AG04450 (cell line): ENCODE results near the gene EXOC6. TPM values are rescaled to one million over a fixed set of nuclear protein-coding genes. Genes with fewer than 3 reads are reported as not detected.
A peak's percentile ranks its signal among the peaks of the same experiment; 100 is the strongest.

ENCODE experiments used
- CTCF ChIA-PET: fragments of 300-600, 350-600 bp; formaldehyde crosslinking; extraction: SDS; loops from one replicate; lab custom pipeline; 2022; ENCODE audit warnings: antibody characterized with exemption, inconsistent platforms; lab: Charles Lee
- POLR2A ChIA-PET: fragments of 350-600 bp; formaldehyde crosslinking; extraction: SDS; loops from one replicate; lab custom pipeline; 2021; ENCODE audit warnings: antibody characterized with exemption, inconsistent platforms; lab: Yijun Ruan, JAX
- DNase-seq: peaks from one replicate; pipeline ENCODE4 v3.0.0-alpha.2; 2011; ENCODE audit warnings: low read depth, low spot score
- H3K27ac ChIP-seq: one replicate; pipeline ENCODE4 v1.5.1; 2012; ENCODE audit warnings: low read depth, low read length, control low read depth
- H3K27me3 ChIP-seq: one replicate; pipeline ENCODE4 v1.6.0; 2012; ENCODE audit warnings: low read length; ENCODE audit not compliant: control insufficient read depth, insufficient read depth
- H3K4me3 ChIP-seq: 2 replicates; pipeline ENCODE4 v1.5.1; 2011; ENCODE audit warnings: mild to moderate bottlenecking, low read depth, low read length, control low read depth
- H3K9me3 ChIP-seq: 2 replicates; pipeline ENCODE4 v1.5.1; 2012; ENCODE audit warnings: low read length; ENCODE audit not compliant: control insufficient read depth, insufficient read depth
- CTCF ChIP-seq: IDR thresholded peaks from 2 replicates; pipeline ENCODE4 v1.5.1; 2011; ENCODE audit warnings: low read depth, low read length, control low read depth, inconsistent platforms
- polyA plus RNA-seq: library from polyadenylated mRNA; depleted of rRNA; stranded (reverse); fragments of >200 nt; gene quantifications from 2 replicates; pipeline ENCODE4 v1.2.3, GENCODE V29; 2011

Gene EXOC6
- polyA plus RNA-seq, 1 experiment, result 21.8 TPM

GRCh38 chr10:92914478-92915325, 66.4 kb downstream of the EXOC6 start:
- CTCF ChIA-PET, result interaction anchor here (0.6 to 2.7 kb wide), 18 partner anchors 8 to 378 kb away, joined by 3 to 13 read pairs (median 3); no protein-coding TSS in a partner anchor
- Histone ChIP-seq H3K4me3 (no peak overlapping the region), H3K9me3 (no peaks in the 10 kb centered on the region), H3K27me3 (no peaks in the 10 kb centered on the region), H3K27ac (no peak overlapping the region)
- DNase-seq, result peak; percentile 7
- POLR2A ChIA-PET, result interaction anchor here (0.6 kb wide), 2 partner anchors 13 kb away, joined by 3 to 4 read pairs; no protein-coding TSS in a partner anchor
- peak; percentile 82 for TF ChIP-seq CTCF

GRCh38 chr10:92915892-92916291, 67.6 kb downstream of the EXOC6 start:
- no peak overlapping the region for H3K4me3 ChIP-seq
- no peaks in the 10 kb centered on the region for H3K9me3 ChIP-seq
- H3K27me3 ChIP-seq, result no peaks in the 10 kb centered on the region
- ChIA-PET CTCF (interaction anchor here (0.7 to 2.7 kb wide), 12 partner anchors 9 to 376 kb away, joined by 3 to 13 read pairs (median 4); no protein-coding TSS in a partner anchor), POLR2A (interaction anchor here (0.6 kb wide), 1 partner anchor 14 kb away, joined by 3 read pairs; no protein-coding TSS in a partner anchor)
- no peak for TF ChIP-seq CTCF
- no peak for DNase-seq
- H3K27ac ChIP-seq, result no peak overlapping the region

DNA sequence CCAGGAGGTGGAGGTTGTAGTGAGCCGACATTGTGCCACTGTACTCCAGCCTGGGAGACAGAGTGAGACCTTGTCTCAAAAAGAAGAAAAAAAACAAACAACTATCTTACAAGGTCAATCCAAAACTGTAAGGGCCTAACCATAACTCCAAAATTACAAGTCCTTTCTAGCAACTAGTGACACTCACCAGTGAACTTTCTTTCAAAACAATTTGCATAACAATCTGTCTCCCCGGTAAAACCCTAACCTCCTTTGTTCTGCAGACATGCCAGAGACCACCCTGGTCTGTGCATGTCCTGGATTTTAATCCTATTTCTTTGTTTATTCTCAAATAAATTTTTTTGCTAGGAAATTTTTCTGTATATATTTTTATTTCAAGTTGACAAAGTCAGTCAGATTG, 68.1 kb downstream of the EXOC6 start:
- Histone ChIP-seq H3K9me3 (peaks cover 4% of the 10 kb centered on the region; the same call in 1 of the 2 replicates), H3K27ac (no peak overlapping the region), H3K4me3 (no peak overlapping the region), H3K27me3 (no peaks in the 10 kb centered on the region)
- ChIA-PET CTCF (interaction anchor here (1.4 to 2.7 kb wide), 4 partner anchors 8 to 123 kb away, joined by 3 to 10 read pairs (median 4); no protein-coding TSS in a partner anchor), POLR2A (no interaction called here)
- no peak for TF ChIP-seq CTCF
- no peak for DNase-seq

DNA sequence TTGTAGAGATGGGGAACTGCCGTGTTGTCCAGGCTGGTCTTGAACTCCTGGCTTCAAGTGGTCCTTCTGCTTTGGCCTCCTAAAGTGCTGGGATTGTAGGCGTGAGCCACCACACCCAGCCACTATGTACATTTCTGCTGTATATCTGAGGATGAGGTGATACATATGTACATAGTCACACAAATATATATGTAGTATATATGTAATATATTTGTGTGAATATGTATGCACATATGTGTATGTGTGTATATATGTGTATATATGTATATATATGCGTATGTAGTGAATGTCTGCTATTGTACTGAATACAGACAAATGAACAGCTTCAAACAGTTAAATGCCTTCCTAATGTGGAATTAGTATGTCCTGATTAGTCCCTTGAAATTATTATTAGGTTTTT, 70.3 kb downstream of the EXOC6 start:
- TF ChIP-seq CTCF, result no peak
- Histone ChIP-seq H3K27ac (no peak overlapping the region), H3K4me3 (no peak overlapping the region), H3K27me3 (no peaks in the 10 kb centered on the region), H3K9me3 (peaks cover 6% of the 10 kb centered on the region; the same call in 1 of the 2 replicates)
- ChIA-PET POLR2A (no interaction called here), CTCF (no interaction called here)
- DNase-seq, result no peak

DNA sequence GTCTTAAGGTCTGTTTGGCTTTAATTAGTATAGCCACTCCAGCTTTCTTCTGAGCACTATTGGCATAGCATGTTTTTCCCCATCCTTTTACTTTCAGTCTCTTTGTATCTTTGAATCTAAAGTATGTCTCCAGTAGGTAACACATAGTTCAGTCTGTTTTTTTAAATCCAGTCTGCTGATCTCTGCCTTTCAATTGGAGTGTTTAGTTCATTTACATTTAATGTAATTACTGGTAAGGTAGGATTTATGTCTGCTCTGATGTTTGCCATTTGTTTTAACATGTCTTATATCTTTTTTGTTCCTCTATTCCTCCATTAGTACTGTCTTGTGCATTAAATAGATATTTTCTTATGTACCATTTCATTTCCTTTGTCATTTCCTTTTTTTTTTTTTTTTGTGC, 72.5 kb downstream of the EXOC6 start:
- no peak for TF ChIP-seq CTCF
- Histone ChIP-seq H3K27ac (no peak overlapping the region), H3K27me3 (no peaks in the 10 kb centered on the region), H3K9me3 (peaks cover 6% of the 10 kb centered on the region; the same call in 1 of the 2 replicates), H3K4me3 (no peak overlapping the region)
- CTCF ChIA-PET, result interaction anchor here (0.7 to 1.4 kb wide), 4 partner anchors 44 to 997 kb away, joined by 3 to 10 read pairs (median 4); no protein-coding TSS in a partner anchor
- POLR2A ChIA-PET, result no interaction called here
- no peak for DNase-seq
